ENCODE data around the gene HTR3C.

HTR3C gene

GRCh38 chr3:184096811-184097383 is 44.0 kb downstream of the HTR3C start, which contains the start of gene HTR3E:
TSS of gene HTR3E (plus strand) at chr3:184097064. CDS start at chr3:184097530, 466 bp downstream.
- no peak for DNase-seq

GRCh38 chr3:184097556-184097955 is 44.7 kb downstream of the HTR3C start:
- no peak for DNase-seq

- no peak for DNase-seq
Observed at GRCh38 chr3:184099806-184100686, 47.2 kb downstream of the HTR3C start.

All from NCI-H345 (cell line).